Hepatocyte (in vitro differentiated cells): ENCODE measurements around the gene PRKCZ. TPM values are rescaled to one million over a fixed set of nuclear protein-coding genes. Genes with fewer than 3 reads are reported as not detected.

ENCODE experiments used
- DNase-seq: peaks from one replicate; pipeline ENCODE4 v3.0.0-alpha.2; 2016; ENCODE audit warnings: low spot score
- H2AFZ ChIP-seq: fragments of 200-600 bp; sonication (generic); 2 replicates; pipeline ENCODE4 v1.6.0; 2016; ENCODE audit warnings: antibody characterized with exemption, mild to moderate bottlenecking
- H3K27ac ChIP-seq: fragments of 200-600 bp; sonication (generic); 2 replicates; pipeline ENCODE4 v1.5.1; 2016; ENCODE audit warnings: mild to moderate bottlenecking
- H3K27me3 ChIP-seq: fragments of 200-600 bp; sonication (generic); 2 replicates; pipeline ENCODE4 v1.6.1; 2016
- H3K36me3 ChIP-seq: fragments of 200-600 bp; sonication (generic); replicated peaks from 2 replicates; pipeline ENCODE4 v1.5.1; 2016; ENCODE audit warnings: low read depth; ENCODE audit not compliant: insufficient read depth
- H3K4me1 ChIP-seq: fragments of 200-600 bp; sonication (generic); 2 replicates; pipeline ENCODE4 v1.5.1; 2016; ENCODE audit warnings: mild to moderate bottlenecking, moderate library complexity; ENCODE audit not compliant: insufficient read depth
- H3K4me2 ChIP-seq: fragments of 200-600 bp; sonication (generic); 2 replicates; pipeline ENCODE4 v1.6.0; 2016
- H3K4me3 ChIP-seq: fragments of 200-600 bp; sonication (generic); 2 replicates; pipeline ENCODE4 v1.5.1; 2016; ENCODE audit warnings: mild to moderate bottlenecking
- H3K79me2 ChIP-seq: fragments of 200-600 bp; sonication (generic); 2 replicates; pipeline ENCODE4 v1.6.0; 2017; ENCODE audit warnings: mild to moderate bottlenecking
- H3K9me2 ChIP-seq: fragments of 200-600 bp; sonication (generic); replicated peaks from 2 replicates; pipeline ENCODE4 v1.6.0; 2017; ENCODE audit warnings: mild to moderate bottlenecking; ENCODE audit not compliant: insufficient read depth
- H3K9me3 ChIP-seq: fragments of 200-600 bp; sonication (generic); 2 replicates; pipeline ENCODE4 v1.5.1; 2016; ENCODE audit warnings: low read depth, mild to moderate bottlenecking
- H4K20me1 ChIP-seq: fragments of 200-600 bp; sonication (generic); 2 replicates; pipeline ENCODE4 v1.6.0; 2016; ENCODE audit warnings: mild to moderate bottlenecking; ENCODE audit not compliant: insufficient read depth, poor library complexity, severe bottlenecking
- CTCF ChIP-seq: fragments of 200-600 bp; sonication (generic); IDR thresholded peaks from 2 replicates; pipeline ENCODE4 v1.5.1; 2016; ENCODE audit warnings: antibody characterized with exemption, mild to moderate bottlenecking; ENCODE audit not compliant: poor library complexity
- EZH2 ChIP-seq: fragments of 200-600 bp; sonication (generic); IDR thresholded peaks from 2 replicates; pipeline ENCODE4 v1.6.1; 2016; ENCODE audit warnings: antibody characterized with exemption, mild to moderate bottlenecking, borderline replicate concordance
- EZH2phosphoT487 ChIP-seq: fragments of 200-600 bp; sonication (generic); IDR thresholded peaks from one replicate; pipeline ENCODE4 v1.6.1; 2018; ENCODE audit warnings: antibody characterized with exemption, mild to moderate bottlenecking, low read depth, moderate library complexity; ENCODE audit not compliant: unreplicated experiment, severe bottlenecking
- WGBS: methylation state at CpG from one replicate; pipeline ENCODE4 v1.1.6; 2016; ENCODE audit warnings: low lambda C conversion rate; ENCODE audit errors: missing lambda C conversion rate; 5-methylcytosine and 5-hydroxymethylcytosine counted together
- polyA plus RNA-seq: library from polyadenylated mRNA; unstranded; fragments of >200 nt; fragmentation: Nextera tagmentation; extraction: Ambion mirVana; gene quantifications from 2 replicates; pipeline ENCODE4 v1.2.1, GENCODE V29; 2016
- total RNA-seq: library from RNA; depleted of rRNA; stranded (reverse); fragments of >200 nt; gene quantifications from 2 replicates; pipeline ENCODE4 v1.2.3, GENCODE V29; 2014

The PRKCZ gene
- total and polyA plus RNA-seq, 2 experiments from 2014 or later: 41.0 to 52.3 TPM

GRCh38 chr1:2105781-2106524 lies 55.7 kb downstream of the PRKCZ start:
- Histone ChIP-seq H3K9me3 (no peaks in the 10 kb centered on the region), H3K79me2 (peaks cover 11% of the 10 kb centered on the region), H2AFZ (no peak overlapping the region), H3K4me2 (no peak overlapping the region), H4K20me1 (peaks cover 2% of the 10 kb centered on the region), H3K4me3 (no peak overlapping the region), H3K4me1 (peaks cover 6% of the 10 kb centered on the region), H3K27me3 (no peaks in the 10 kb centered on the region), H3K27ac (peak overlapping the region; percentile 76), H3K36me3 (no peaks in the 10 kb centered on the region), H3K9me2 (no peaks in the 10 kb centered on the region)
- 94% methylated on average over 18 of the region's 19 CpGs for WGBS
- DNase-seq: no peak
- no peak for TF ChIP-seq CTCF
- no peak for TF ChIP-seq EZH2
- TF ChIP-seq EZH2phosphoT487: no peak

- Histone ChIP-seq H3K4me3 (no peak overlapping the region), H3K36me3 (no peaks in the 10 kb centered on the region), H3K27me3 (no peaks in the 10 kb centered on the region), H3K4me2 (no peak overlapping the region), H2AFZ (no peak overlapping the region), H3K4me1 (peaks cover 6% of the 10 kb centered on the region), H3K27ac (no peak overlapping the region), H3K9me3 (no peaks in the 10 kb centered on the region), H3K79me2 (peaks cover 7% of the 10 kb centered on the region), H4K20me1 (peaks cover 2% of the 10 kb centered on the region), H3K9me2 (no peaks in the 10 kb centered on the region)
- DNase-seq: no peak
- TF ChIP-seq CTCF (no peak), EZH2 (no peak), EZH2phosphoT487 (no peak)
- 86% methylated on average over 25 of the region's 37 CpGs for WGBS
Measured at GRCh38 chr1:2106659-2107405, 56.6 kb downstream of the PRKCZ start.

- no peak overlapping the region for H3K4me2 ChIP-seq
- H4K20me1 ChIP-seq: peaks cover 2% of the 10 kb centered on the region
- 96% methylated on average over 16 of the region's 23 CpGs for WGBS
- peaks cover 6% of the 10 kb centered on the region for H3K4me1 ChIP-seq
- no peaks in the 10 kb centered on the region for H3K9me3 ChIP-seq
- no peak overlapping the region for H3K4me3 ChIP-seq
- no peaks in the 10 kb centered on the region for H3K36me3 ChIP-seq
- no peak overlapping the region for H2AFZ ChIP-seq
- no peaks in the 10 kb centered on the region for H3K27me3 ChIP-seq
- H3K27ac ChIP-seq: no peak overlapping the region
- no peak for TF ChIP-seq CTCF
- TF ChIP-seq EZH2phosphoT487: no peak
- no peak for TF ChIP-seq EZH2
- H3K9me2 ChIP-seq: no peaks in the 10 kb centered on the region
- no peak for DNase-seq
- H3K79me2 ChIP-seq: peaks cover 5% of the 10 kb centered on the region
Measured at GRCh38 chr1:2107586-2108212, 57.5 kb downstream of the PRKCZ start.
